Common myeloid progenitor, CD34-positive (primary cell): ENCODE results near the gene GARIN5B.
"Not testable (repeated sequence)": the region's sequence is repeated elsewhere in the genome, so short reads cannot be mapped to it uniquely, and the experiment has no call there.

Experiments
- CTCF ChIA-PET: fragments of 350-600 bp; sonication (Branson Sonifier 250); formaldehyde crosslinking; loops from one replicate; lab custom pipeline; 2021; ENCODE audit warnings: antibody characterized with exemption; lab: Charles Lee
- POLR2A ChIA-PET: fragments of 350-600 bp; sonication (Branson Sonifier 250); formaldehyde crosslinking; loops from one replicate; lab custom pipeline; 2021; ENCODE audit warnings: antibody characterized with exemption; lab: Charles Lee
- DNase-seq, 3 donors: peaks; one replicate each; pipeline versions ENCODE4 v3.0.0 to v3.0.0-alpha.2; 2013
- H3K27ac ChIP-seq, 2 experiments: 1 replicate in 1 of 2; 2 replicates in 1 of 2; pipeline ENCODE4 v1.7.0; 2013; ENCODE audit warnings: inconsistent platforms in 2 of 2, low read length in 2 of 2, mild to moderate bottlenecking in 2 of 2, low read depth in 1 of 2, moderate library complexity in 1 of 2; ENCODE audit not compliant: severe bottlenecking in 2 of 2, insufficient read depth in 1 of 2, poor library complexity in 1 of 2
- H3K27me3 ChIP-seq, 5 experiments: replicated peaks in 2 of 5; 1 replicate in 3 of 5; 2 replicates in 2 of 5; pipeline versions ENCODE4 v1.6.1 to v1.7.0; 2013; ENCODE audit warnings: low read length in 4 of 5, mild to moderate bottlenecking in 2 of 5, moderate library complexity in 2 of 5, inconsistent platforms in 1 of 5; ENCODE audit not compliant: insufficient read depth in 5 of 5, control insufficient read depth in 4 of 5
- H3K36me3 ChIP-seq, 4 experiments: 1 replicate in 2 of 4; 2 replicates in 2 of 4; pipeline versions ENCODE4 v1.6.1 to v1.7.0; 2013; ENCODE audit warnings: low read length in 3 of 4, control low read depth in 1 of 4, mild to moderate bottlenecking in 1 of 4; ENCODE audit not compliant: control insufficient read depth in 4 of 4, insufficient read depth in 4 of 4
- H3K4me1 ChIP-seq, 4 experiments: 1 replicate in 3 of 4; 2 replicates in 1 of 4; pipeline versions ENCODE4 v1.6.1 to v1.7.1; 2013; ENCODE audit warnings: low read length in 3 of 4, mild to moderate bottlenecking in 3 of 4, control low read depth in 1 of 4, inconsistent platforms in 1 of 4, moderate library complexity in 1 of 4; ENCODE audit not compliant: control insufficient read depth in 4 of 4, insufficient read depth in 4 of 4; ENCODE audit errors: control extremely low read depth in 1 of 4
- H3K4me3 ChIP-seq, 7 experiments: 1 replicate in 4 of 7; 2 replicates in 3 of 7; pipeline versions ENCODE4 v1.5.1 to v1.7.0; 2013; ENCODE audit warnings: mild to moderate bottlenecking in 7 of 7, low read length in 6 of 7, moderate library complexity in 6 of 7, inconsistent platforms in 2 of 7, low read depth in 2 of 7, control low read depth in 1 of 7; ENCODE audit not compliant: insufficient read depth in 4 of 7, control insufficient read depth in 1 of 7; ENCODE audit errors: extremely low read depth in 1 of 7
- H3K9me3 ChIP-seq, 5 experiments: 1 replicate in 4 of 5; 2 replicates in 1 of 5; pipeline versions ENCODE4 v1.6.1 to v1.7.1; 2013; ENCODE audit warnings: low read length in 4 of 5, mild to moderate bottlenecking in 2 of 5, inconsistent platforms in 1 of 5, low read depth in 1 of 5, moderate library complexity in 1 of 5; ENCODE audit not compliant: control insufficient read depth in 4 of 5, insufficient read depth in 2 of 5; ENCODE audit errors: control extremely low read depth in 1 of 5
- WGBS: methylation state at CpG from one replicate; pipeline ENCODE4 v1.1.5; 2013; ENCODE audit not compliant: insufficient coverage; 5-methylcytosine and 5-hydroxymethylcytosine counted together

Gene GARIN5B

GRCh38 chr19:55406826-55407549 is 43.9 kb upstream of the GARIN5B start:
- Histone ChIP-seq H3K4me1 (peaks cover 5 to 24% (median 22%) of the 10 kb centered on the region in 4 experiments), H3K4me3 (peak overlapping the region; percentile 68 to 87 (median 80)), H3K27me3 (no peaks in the 10 kb centered on the region), H3K36me3 (peaks cover 4 to 41% (median 32%) of the 10 kb centered on the region in 4 experiments), H3K27ac (peak overlapping the region; percentile 88 to 94), H3K9me3 (peaks cover 0 to 6% (median 2%) of the 10 kb centered on the region in 5 experiments)
- CTCF ChIA-PET = no interaction called here
- POLR2A ChIA-PET = interaction anchor here (0.5 to 1.6 kb wide), 15 partner anchors 9 to 265 kb away, joined by 3 to 15 read pairs (median 5); partner anchors contain the start of genes HSPBP1, ISOC2, KMT5C and SHISA7
- peak in 2 of 3 donors; percentile 34 to 53 for DNase-seq
- 18% methylated on average over 28 of the region's 35 CpGs for WGBS

DNA sequence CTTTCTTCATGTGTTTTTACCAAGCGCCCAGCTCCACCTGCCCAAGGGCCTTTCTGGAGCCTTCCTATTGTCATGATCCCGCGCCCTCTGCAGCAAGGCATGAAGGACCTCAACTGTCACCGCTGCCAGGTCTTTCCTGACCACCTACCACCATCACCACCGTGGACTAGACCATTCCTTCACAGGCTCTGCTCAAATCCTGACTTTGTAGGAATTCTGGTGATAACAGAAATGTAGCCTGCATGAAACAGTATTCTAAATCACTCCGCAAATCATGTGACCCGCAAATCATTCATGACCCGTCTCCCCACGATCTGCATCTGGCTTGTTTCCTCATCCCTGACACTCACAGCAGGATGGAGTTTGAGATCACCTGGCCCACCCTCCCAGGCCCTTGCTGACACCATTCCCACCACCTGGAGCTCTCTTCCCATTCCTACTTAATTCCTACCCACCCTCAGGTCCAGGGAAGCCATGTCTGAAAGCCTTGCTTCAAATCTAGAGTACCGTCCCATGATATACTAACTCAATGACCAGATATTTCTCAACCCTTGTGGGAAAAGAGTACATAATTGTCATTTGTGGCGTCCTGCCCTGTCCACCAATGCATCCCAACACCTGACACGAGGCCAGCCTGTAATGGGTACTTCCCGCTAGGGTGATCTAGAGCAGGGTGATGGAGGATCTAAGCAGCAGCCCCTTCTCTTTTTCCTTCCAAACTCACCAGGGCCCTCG is 43.2 kb upstream of the GARIN5B start:
- Histone ChIP-seq H3K4me1 (peaks cover 5 to 24% (median 22%) of the 10 kb centered on the region in 4 experiments), H3K27ac (peak overlapping the region; percentile 17 to 94), H3K4me3 (peak overlapping the region in 6 of 7 experiments; percentile 78 to 87 (median 81)), H3K9me3 (peaks cover 0 to 6% (median 2%) of the 10 kb centered on the region in 5 experiments), H3K27me3 (no peaks in the 10 kb centered on the region), H3K36me3 (peaks cover 7 to 48% (median 37%) of the 10 kb centered on the region in 4 experiments)
- ChIA-PET POLR2A (interaction anchor here (0.9 to 1.6 kb wide), 4 partner anchors 12 to 22 kb away, joined by 3 to 7 read pairs (median 3); partner anchors contain the start of gene TMEM238), CTCF (interaction anchor here (1.1 kb wide), 1 partner anchor 104 kb away, joined by 3 read pairs; no protein-coding TSS in a partner anchor)
- no peak for DNase-seq
- 88% methylated on average over 8 of the region's 14 CpGs for WGBS

GRCh38 chr19:55405638-55406037 is 42.6 kb upstream of the GARIN5B start:
- WGBS = 97% methylated on average over 5 of the region's 5 CpGs
- Histone ChIP-seq H3K4me3 (peak overlapping the region in 2 of 7 experiments; percentile 52 to 87), H3K4me1 (peaks cover 5 to 24% (median 22%) of the 10 kb centered on the region in 4 experiments), H3K9me3 (peaks cover 0 to 5% (median 2%) of the 10 kb centered on the region in 5 experiments), H3K27ac (no peak overlapping the region), H3K27me3 (no peaks in the 10 kb centered on the region), H3K36me3 (peaks cover 12 to 53% (median 39%) of the 10 kb centered on the region in 4 experiments)
- ChIA-PET POLR2A (interaction anchor here (0.9 to 1.1 kb wide), 2 partner anchors 16 to 18 kb away, joined by 3 read pairs; no protein-coding TSS in a partner anchor), CTCF (interaction anchor here (0.6 to 1.1 kb wide), 2 partner anchors 76 to 104 kb away, joined by 3 read pairs; no protein-coding TSS in a partner anchor)
- DNase-seq = no peak

DNA sequence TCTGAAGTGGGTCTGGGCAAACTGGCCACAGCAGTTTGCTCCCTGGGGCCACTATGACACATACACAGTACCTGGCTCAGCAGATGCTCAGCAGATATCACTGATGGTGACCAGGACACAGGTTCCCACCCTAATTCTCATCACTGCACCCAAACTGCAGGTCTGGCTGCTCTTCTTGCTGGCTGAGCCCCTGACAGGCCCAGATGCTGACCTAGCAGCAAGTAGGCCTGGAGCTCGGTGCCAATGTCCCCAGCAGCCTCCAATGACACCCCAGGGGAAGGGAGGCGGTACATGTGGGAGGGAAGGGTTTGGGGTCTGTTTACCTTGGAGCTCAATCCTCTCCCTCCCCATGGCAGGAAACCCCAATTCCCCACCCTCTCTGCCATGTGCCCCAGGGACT is 39.4 kb upstream of the GARIN5B start:
- no peak for DNase-seq
- ChIA-PET POLR2A (interaction anchor here (0.6 kb wide), 2 partner anchors 16 to 18 kb away, joined by 3 to 5 read pairs; no protein-coding TSS in a partner anchor), CTCF (interaction anchor here (0.6 to 2.3 kb wide), 2 partner anchors 16 to 113 kb away, joined by 4 to 8 read pairs; no protein-coding TSS in a partner anchor)
- no CpG with 5 or more reads among the region's 2 CpGs for WGBS
- H3K36me3 ChIP-seq = peaks cover 14 to 60% (median 46%) of the 10 kb centered on the region in 4 experiments
- no peak overlapping the region for H3K4me3 ChIP-seq
- no peaks in the 10 kb centered on the region for H3K27me3 ChIP-seq
- H3K27ac ChIP-seq = no peak overlapping the region
- H3K9me3 ChIP-seq = no peaks in the 10 kb centered on the region
- H3K4me1 ChIP-seq = peaks cover 5 to 17% (median 16%) of the 10 kb centered on the region in 4 experiments

DNA sequence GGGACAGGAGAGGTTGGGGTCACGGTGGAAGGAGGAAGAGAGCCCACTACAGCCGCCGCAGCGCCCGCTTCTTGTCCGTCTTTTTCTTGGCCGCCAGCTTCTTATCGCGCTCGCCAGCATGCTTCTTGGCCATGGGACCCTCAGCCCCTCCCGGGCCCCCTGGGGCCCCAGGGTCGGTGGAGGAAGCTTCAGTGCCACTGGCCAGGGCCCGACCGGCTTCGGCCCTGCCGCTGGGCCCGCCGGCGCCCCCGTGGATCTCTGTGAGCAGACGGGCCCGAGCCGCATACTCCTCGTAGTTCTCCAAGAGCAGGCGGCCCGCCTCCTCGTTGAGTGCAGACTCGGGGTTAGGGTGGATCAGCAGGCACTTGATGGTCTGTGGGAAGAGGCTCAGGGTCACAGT is 38.3 kb upstream of the GARIN5B start:
- no CpG with 5 or more reads among the region's 28 CpGs for WGBS
- CTCF ChIA-PET = interaction anchor here (5.0 kb wide), 1 partner anchor 14 kb away, joined by 25 read pairs; the partner anchor contains the start of gene RPL28
- Histone ChIP-seq H3K36me3 (peaks cover 14 to 55% (median 44%) of the 10 kb centered on the region in 4 experiments), H3K4me1 (peaks cover under 1 to 12% (median 10%) of the 10 kb centered on the region in 4 experiments)
- POLR2A ChIA-PET, H3K4me3 ChIP-seq, H3K9me3 ChIP-seq, H3K27me3 ChIP-seq, H3K27ac ChIP-seq, DNase-seq: not testable (repeated sequence)

DNA sequence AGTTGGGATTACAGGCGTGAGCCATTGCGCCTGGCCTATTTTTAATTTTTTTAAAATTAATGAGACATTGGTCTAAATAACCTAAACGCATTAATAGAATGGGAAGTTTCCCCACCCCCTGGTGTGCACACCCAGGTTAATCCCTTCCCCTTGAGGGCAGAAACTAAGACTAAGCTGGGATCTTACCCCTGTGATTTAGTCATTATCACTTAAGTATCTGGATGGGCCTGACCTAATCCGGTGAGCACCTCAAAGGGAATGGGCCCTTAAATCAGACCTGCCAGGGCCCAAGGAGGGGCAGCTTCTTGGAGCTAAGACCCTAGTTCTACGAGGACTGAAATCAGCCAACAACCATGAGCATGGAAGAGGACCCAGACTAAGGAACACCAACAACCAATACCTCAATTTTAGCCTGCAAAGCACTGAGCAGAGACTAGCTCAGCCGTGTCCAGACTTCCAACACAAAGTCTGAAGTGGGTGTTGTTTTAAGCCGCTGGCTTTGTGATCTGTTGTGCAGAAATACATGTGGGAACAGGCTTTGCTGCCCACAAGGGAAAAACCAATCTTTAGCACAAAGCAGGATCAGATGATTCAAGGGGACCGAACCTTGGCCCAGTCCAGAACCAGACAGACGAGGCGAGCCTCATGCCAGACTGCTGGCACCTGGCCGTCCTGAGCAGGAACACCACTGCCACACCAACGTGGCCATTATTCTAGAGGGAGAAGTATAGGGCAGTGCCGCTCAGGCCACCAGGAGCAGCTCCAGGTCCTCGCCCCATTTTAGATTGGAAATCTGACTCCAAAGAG is 37.4 kb upstream of the GARIN5B start:
- no peaks in the 10 kb centered on the region for H3K9me3 ChIP-seq
- no peak overlapping the region for H3K27ac ChIP-seq
- peaks cover 0 to 3% (median under 1%) of the 10 kb centered on the region in 4 experiments for H3K4me1 ChIP-seq
- WGBS = 93% methylated on average over 7 of the region's 14 CpGs
- H3K4me3 ChIP-seq = no peak overlapping the region
- H3K36me3 ChIP-seq = peaks cover 14 to 46% (median 37%) of the 10 kb centered on the region in 4 experiments
- ChIA-PET POLR2A (interaction anchor here (0.7 kb wide), 1 partner anchor 12 kb away, joined by 3 read pairs; no protein-coding TSS in a partner anchor), CTCF (interaction anchor here (1.5 to 5.0 kb wide), 2 partner anchors 13 to 18 kb away, joined by 4 to 25 read pairs; partner anchors contain the start of gene RPL28)
- no peak for DNase-seq
- no peaks in the 10 kb centered on the region for H3K27me3 ChIP-seq
